A549 (cell line): ENCODE data around the gene CEACAM5.

Experiments used
- EP300 ChIP-seq, 2 experiments: fragments of >200 bp; sonication (Bioruptor Twin); formaldehyde crosslinking; IDR thresholded peaks; 2 replicates in 1 of 2; 3 replicates in 1 of 2; pipeline ENCODE4 v1.6.1; 2016 to 2017
- TP53 ChIP-seq: fragments of 250-450 bp; sonication (Bioruptor Pico); IDR thresholded peaks from 2 replicates; pipeline ENCODE4 v1.5.0; 2021; ENCODE audit warnings: mild to moderate bottlenecking, moderate library complexity

DNA sequence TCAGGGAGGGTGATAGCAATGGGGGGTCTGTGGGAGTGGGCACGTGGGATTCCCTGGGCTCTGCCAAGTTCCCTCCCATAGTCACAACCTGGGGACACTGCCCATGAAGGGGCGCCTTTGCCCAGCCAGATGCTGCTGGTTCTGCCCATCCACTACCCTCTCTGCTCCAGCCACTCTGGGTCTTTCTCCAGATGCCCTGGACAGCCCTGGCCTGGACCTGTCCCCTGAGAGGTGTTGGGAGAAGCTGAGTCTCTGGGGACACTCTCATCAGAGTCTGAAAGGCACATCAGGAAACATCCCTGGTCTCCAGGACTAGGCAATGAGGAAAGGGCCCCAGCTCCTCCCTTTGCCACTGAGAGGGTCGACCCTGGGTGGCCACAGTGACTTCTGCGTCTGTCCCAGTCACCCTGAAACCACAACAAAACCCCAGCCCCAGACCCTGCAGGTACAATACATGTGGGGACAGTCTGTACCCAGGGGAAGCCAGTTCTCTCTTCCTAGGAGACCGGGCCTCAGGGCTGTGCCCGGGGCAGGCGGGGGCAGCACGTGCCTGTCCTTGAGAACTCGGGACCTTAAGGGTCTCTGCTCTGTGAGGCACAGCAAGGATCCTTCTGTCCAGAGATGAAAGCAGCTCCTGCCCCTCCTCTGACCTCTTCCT, 11.1 kb upstream of the CEACAM5 start:
- TF ChIP-seq TP53 (no peak), EP300 (IDR thresholded peaks at IDR 0.05) (no peak)
